ENCODE data around the gene CHD1L. TPM values are rescaled to one million over a fixed set of nuclear protein-coding genes. Genes with fewer than 3 reads are reported as not detected.
"Not testable (repeated sequence)": the region's sequence is repeated elsewhere in the genome, so short reads cannot be mapped to it uniquely, and the experiment has no call there.

Gene CHD1L
- total RNA-seq, 1 experiment from 2014 or later = 63.9 TPM

DNA sequence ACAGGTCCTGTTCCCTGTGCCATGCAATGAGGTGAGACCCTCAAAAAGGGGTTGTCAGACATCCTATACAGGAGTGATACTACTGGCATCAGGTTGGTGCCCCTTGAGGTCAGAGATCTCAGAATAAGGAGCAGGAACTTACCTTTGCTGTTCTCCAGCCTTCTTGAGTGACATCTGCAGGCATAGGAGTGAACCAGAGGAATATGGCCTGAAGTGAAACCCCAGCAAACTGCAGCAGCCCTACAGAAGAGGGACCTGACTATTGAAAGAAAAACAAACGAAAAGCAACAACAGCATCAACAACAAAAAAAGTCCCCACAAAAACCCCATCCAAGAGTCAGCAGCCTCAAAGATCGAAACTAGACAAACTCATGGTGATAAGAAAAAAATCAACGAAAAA lies 74.5 kb downstream of the CHD1L start:
- no peaks in the 10 kb centered on the region for H3F3A ChIP-seq (ENCODE audit: low read length, unreplicated experiment)
- TF ChIP-seq, protein P1, sequence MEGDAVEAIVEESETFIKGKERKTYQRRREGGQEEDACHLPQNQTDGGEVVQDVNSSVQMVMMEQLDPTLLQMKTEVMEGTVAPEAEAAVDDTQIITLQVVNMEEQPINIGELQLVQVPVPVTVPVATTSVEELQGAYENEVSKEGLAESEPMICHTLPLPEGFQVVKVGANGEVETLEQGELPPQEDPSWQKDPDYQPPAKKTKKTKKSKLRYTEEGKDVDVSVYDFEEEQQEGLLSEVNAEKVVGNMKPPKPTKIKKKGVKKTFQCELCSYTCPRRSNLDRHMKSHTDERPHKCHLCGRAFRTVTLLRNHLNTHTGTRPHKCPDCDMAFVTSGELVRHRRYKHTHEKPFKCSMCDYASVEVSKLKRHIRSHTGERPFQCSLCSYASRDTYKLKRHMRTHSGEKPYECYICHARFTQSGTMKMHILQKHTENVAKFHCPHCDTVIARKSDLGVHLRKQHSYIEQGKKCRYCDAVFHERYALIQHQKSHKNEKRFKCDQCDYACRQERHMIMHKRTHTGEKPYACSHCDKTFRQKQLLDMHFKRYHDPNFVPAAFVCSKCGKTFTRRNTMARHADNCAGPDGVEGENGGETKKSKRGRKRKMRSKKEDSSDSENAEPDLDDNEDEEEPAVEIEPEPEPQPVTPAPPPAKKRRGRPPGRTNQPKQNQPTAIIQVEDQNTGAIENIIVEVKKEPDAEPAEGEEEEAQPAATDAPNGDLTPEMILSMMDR (conservative IDR thresholded peaks at IDR 0.05; ENCODE audit: low read depth, low read length) = no peak
- TF ChIP-seq EZH2 (IDR thresholded peaks at IDR 0.05; ENCODE audit: low read length, unreplicated experiment) (no peak), EZH2phosphoT487 (IDR thresholded peaks at IDR 0.05; ENCODE audit: borderline replicate concordance, low read length) (no peak)
- H3K9me3 ChIP-seq (ENCODE audit: low read length) = no peaks in the 10 kb centered on the region
- no peaks in the 10 kb centered on the region for H3K4me1 ChIP-seq (ENCODE audit: insufficient read depth, low read length)
- ATAC-seq (no peak), DNase-seq (no peak)
- intact Hi-C loops (cut with micrococcal nuclease) = no loop called here
- no peaks in the 10 kb centered on the region for H3K27me3 ChIP-seq (ENCODE audit: low read length)
- POLR2A ChIA-PET (ENCODE audit: unreplicated experiment) = no interaction called here
- no peak overlapping the region for H3K27ac ChIP-seq (ENCODE audit: low read length)
- H3K36me3 ChIP-seq (ENCODE audit: low read depth, low read length) = no peaks in the 10 kb centered on the region
- CTCF ChIA-PET = no interaction called here
- no peak overlapping the region for H2AFZ ChIP-seq (ENCODE audit: low read length)
- no TSS peak for BruUV-seq (replicated peaks)
- no peak overlapping the region for H3K4me3 ChIP-seq (ENCODE audit: low read length)
- no peaks in the 10 kb centered on the region for H3K79me2 ChIP-seq (ENCODE audit: low read length)
- H3K4me2 ChIP-seq (ENCODE audit: low read length) = no peak overlapping the region
- H3K9me2 ChIP-seq (replicated peaks; ENCODE audit: low read length) = no peaks in the 10 kb centered on the region
- H3K9ac ChIP-seq (ENCODE audit: low read length) = no peak overlapping the region
- H4K20me1 ChIP-seq (ENCODE audit: low read length) = no peaks in the 10 kb centered on the region

DNA sequence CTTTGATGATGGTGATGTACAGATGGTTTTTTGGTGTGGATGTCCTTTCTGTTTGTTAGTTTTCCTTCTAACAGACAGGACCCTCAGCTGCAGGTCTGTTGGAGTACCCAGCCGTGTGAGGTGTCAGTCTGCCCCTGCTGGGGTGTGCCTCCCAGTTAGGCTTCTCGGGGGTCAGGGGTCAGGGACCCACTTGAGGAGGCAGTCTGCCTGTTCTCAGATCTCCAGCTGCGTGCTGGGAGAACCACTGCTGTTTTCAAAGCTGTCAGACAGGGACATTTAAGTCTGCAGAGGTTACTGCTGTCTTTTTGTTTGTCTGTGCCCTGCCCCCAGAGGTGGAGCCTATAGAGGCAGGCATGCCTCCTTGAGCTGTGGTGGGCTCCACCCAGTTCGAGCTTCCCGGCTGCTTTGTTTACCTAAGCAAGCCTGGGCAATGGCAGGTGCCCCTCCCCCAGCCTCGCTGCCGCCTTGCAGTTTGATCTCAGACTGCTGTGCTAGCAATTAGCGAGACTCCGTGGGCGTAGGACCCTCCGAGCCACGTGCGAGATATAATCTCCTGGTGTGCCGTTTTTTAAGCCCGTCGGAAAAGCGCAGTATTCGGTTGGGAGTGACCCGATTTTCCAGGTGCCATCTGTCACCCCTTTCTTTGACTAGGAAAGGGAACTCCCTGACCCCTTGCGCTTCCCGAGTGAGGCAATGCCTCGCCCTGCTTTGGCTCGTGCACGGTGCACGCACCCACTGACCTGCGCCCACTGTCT lies 84.6 kb downstream of the CHD1L start:
- H3K27ac ChIP-seq (ENCODE audit: low read length); H3K9ac ChIP-seq (ENCODE audit: low read length); H3F3A ChIP-seq (ENCODE audit: low read length, unreplicated experiment); H2AFZ ChIP-seq (ENCODE audit: low read length); BruUV-seq (replicated peaks); H3K9me3 ChIP-seq (ENCODE audit: low read length); H3K36me3 ChIP-seq (ENCODE audit: low read depth, low read length); DNase-seq; H3K4me1 ChIP-seq (ENCODE audit: insufficient read depth, low read length); POLR2A ChIA-PET (ENCODE audit: unreplicated experiment); H3K79me2 ChIP-seq (ENCODE audit: low read length); H4K20me1 ChIP-seq (ENCODE audit: low read length); H3K4me2 ChIP-seq (ENCODE audit: low read length); H3K4me3 ChIP-seq (ENCODE audit: low read length); intact Hi-C loops (cut with micrococcal nuclease); ATAC-seq; CTCF ChIA-PET; H3K27me3 ChIP-seq (ENCODE audit: low read length); H3K9me2 ChIP-seq (replicated peaks; ENCODE audit: low read length): not testable (repeated sequence)

DNA sequence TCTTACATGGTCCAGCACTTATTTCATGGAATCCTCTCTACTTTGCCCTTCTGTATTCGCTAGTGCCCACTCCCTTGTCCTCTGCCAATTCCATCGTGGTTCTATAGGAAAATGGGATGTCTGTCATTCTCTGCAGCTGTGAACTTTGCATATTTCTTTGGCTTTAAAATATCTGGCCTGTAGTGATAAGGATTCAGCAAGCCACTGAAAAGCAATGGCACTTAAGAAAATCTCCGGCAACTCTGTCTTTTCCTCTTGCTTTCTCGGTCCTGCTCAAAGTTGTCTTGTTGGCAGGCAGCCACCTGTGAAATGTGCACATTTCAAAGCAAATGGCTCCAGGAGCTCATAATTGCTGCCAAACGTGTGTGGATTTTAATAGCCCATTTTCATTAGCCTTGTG lies 91.8 kb downstream of the CHD1L start:
- H3K9me2 ChIP-seq (replicated peaks; ENCODE audit: low read length) = no peaks in the 10 kb centered on the region
- H3F3A ChIP-seq (ENCODE audit: low read length, unreplicated experiment) = no peaks in the 10 kb centered on the region
- ATAC-seq (no peak), DNase-seq (no peak)
- POLR2A ChIA-PET (ENCODE audit: unreplicated experiment) = no interaction called here
- intact Hi-C loops (cut with micrococcal nuclease) = no loop called here
- no peak overlapping the region for H3K4me2 ChIP-seq (ENCODE audit: low read length)
- no peak overlapping the region for H3K27ac ChIP-seq (ENCODE audit: low read length)
- H3K79me2 ChIP-seq (ENCODE audit: low read length) = no peaks in the 10 kb centered on the region
- no TSS peak for BruUV-seq (replicated peaks)
- no peaks in the 10 kb centered on the region for H4K20me1 ChIP-seq (ENCODE audit: low read length)
- no peak overlapping the region for H3K9ac ChIP-seq (ENCODE audit: low read length)
- H3K36me3 ChIP-seq (ENCODE audit: low read depth, low read length) = no peaks in the 10 kb centered on the region
- no peak overlapping the region for H3K4me3 ChIP-seq (ENCODE audit: low read length)
- H3K4me1 ChIP-seq (ENCODE audit: insufficient read depth, low read length) = no peaks in the 10 kb centered on the region
- no peak overlapping the region for H2AFZ ChIP-seq (ENCODE audit: low read length)
- CTCF ChIA-PET = no interaction called here
- peaks cover 51% of the 10 kb centered on the region for H3K27me3 ChIP-seq (ENCODE audit: low read length)
- H3K9me3 ChIP-seq (ENCODE audit: low read length) = no peaks in the 10 kb centered on the region
- TF ChIP-seq EZH2phosphoT487 (IDR thresholded peaks at IDR 0.05; ENCODE audit: borderline replicate concordance, low read length) (no peak), EZH2 (IDR thresholded peaks at IDR 0.05; ENCODE audit: low read length, unreplicated experiment) (no peak)
- TF ChIP-seq, protein P1 (conservative IDR thresholded peaks at IDR 0.05; ENCODE audit: low read depth, low read length) = no peak

Data from PC-3 (cell line).